K562 (cell line): ENCODE results near the gene UQCR11. TPM values are rescaled to one million over a fixed set of nuclear protein-coding genes. Genes with fewer than 3 reads are reported as not detected.
A peak's percentile ranks its signal among the peaks of the same experiment; 100 is the strongest.

Experiments used
- BCLAF1 ChIP-seq, 2 experiments: fragments of 450-650 bp in 1 of 2; IDR thresholded peaks; 2 replicates each; pipeline ENCODE4 v1.6.1; 2011 to 2017; ENCODE audit warnings: low read depth in 2 of 2, antibody characterized with exemption in 1 of 2, borderline replicate concordance in 1 of 2, low read length in 1 of 2, mild to moderate bottlenecking in 1 of 2, mixed read lengths in 1 of 2; ENCODE audit not compliant: control insufficient read depth in 1 of 2
- CBX5 ChIP-seq: IDR thresholded peaks from 2 replicates; pipeline ENCODE4 v1.6.1; 2014; ENCODE audit warnings: low read depth, borderline replicate concordance
- CCNT2 ChIP-seq: IDR thresholded peaks from 2 replicates; pipeline ENCODE4 v1.6.1; 2011; ENCODE audit warnings: borderline replicate concordance, low read depth, mild to moderate bottlenecking, moderate library complexity, mixed read lengths, low read length; ENCODE audit not compliant: insufficient read length; ENCODE audit errors: extremely low read depth
- CHCHD3 ChIP-seq: fragments of 250-450 bp; sonication (Bioruptor Pico); IDR thresholded peaks from 2 replicates; pipeline ENCODE4 v2.1.2; 2022; ENCODE audit warnings: mild to moderate bottlenecking
- HLTF ChIP-seq: fragments of 450-650 bp; IDR thresholded peaks from 2 replicates; pipeline ENCODE4 v1.6.1; 2016
- HNRNPLL ChIP-seq: fragments of 200-400 bp; formaldehyde crosslinking; IDR thresholded peaks from 2 replicates; pipeline ENCODE4 v1.6.1; 2017; ENCODE audit warnings: low read length, low read depth, mild to moderate bottlenecking; ENCODE audit not compliant: poor library complexity, severe bottlenecking
- HOXB6 ChIP-seq: fragments of 250-450 bp; sonication (Bioruptor Pico); IDR thresholded peaks from 2 replicates; pipeline ENCODE4 v1.5.1; 2022; ENCODE audit warnings: mild to moderate bottlenecking, borderline replicate concordance
- JUND ChIP-seq, 2 experiments: IDR thresholded peaks; 2 replicates in 1 of 2; 3 replicates in 1 of 2; pipeline ENCODE4 v1.6.1; 2011; ENCODE audit warnings: borderline replicate concordance in 2 of 2, low read depth in 2 of 2, low read length in 2 of 2, improper control_type of control experiment in 1 of 2, missing biosample characterization in 1 of 2, missing genetic modification characterization in 1 of 2, missing genetic modification reagents in 1 of 2
- L3MBTL2 ChIP-seq: fragments of 450-650 bp; IDR thresholded peaks from 2 replicates; pipeline ENCODE4 v1.6.1; 2016; ENCODE audit warnings: mild to moderate bottlenecking, moderate library complexity
- MYC ChIP-seq, 2 experiments: fragments of 250-450 bp in 1 of 2; sonication (Bioruptor Pico) in 1 of 2; IDR thresholded peaks; 2 replicates each; pipeline versions ENCODE4 v1.5.1 to v1.6.1; 2012 to 2021; ENCODE audit warnings: low read depth in 2 of 2, borderline replicate concordance in 1 of 2, improper control_type of control experiment in 1 of 2, low read length in 1 of 2, mild to moderate bottlenecking in 1 of 2, moderate library complexity in 1 of 2
- NCOA1 ChIP-seq: fragments of 450-650 bp; IDR thresholded peaks from 2 replicates; pipeline ENCODE4 v1.6.1; 2016; ENCODE audit warnings: low read depth
- NRF1 ChIP-seq, 2 experiments: fragments of 450-650 bp; IDR thresholded peaks in 1 of 2; conservative IDR thresholded peaks in 1 of 2; 2 replicates each; pipeline ENCODE4 v1.6.1; 2014; ENCODE audit warnings: mild to moderate bottlenecking in 2 of 2
- POLR2B ChIP-seq: fragments of 450-650 bp; IDR thresholded peaks from 2 replicates; pipeline ENCODE4 v1.6.1; 2018; ENCODE audit warnings: low read depth; ENCODE audit not compliant: partially characterized antibody
- RBBP5 ChIP-seq: fragments of 200-600 bp; sonication (generic); IDR thresholded peaks from 2 replicates; pipeline ENCODE4 v1.6.1; 2012; ENCODE audit warnings: borderline replicate concordance, mild to moderate bottlenecking, low read length, control low read depth, inconsistent platforms; ENCODE audit not compliant: insufficient read depth, poor library complexity, severe bottlenecking
- SMARCE1 ChIP-seq: fragments of 450-650 bp; IDR thresholded peaks from 2 replicates; pipeline ENCODE4 v1.7.1; 2016; ENCODE audit warnings: mild to moderate bottlenecking
- STAT5A ChIP-seq: IDR thresholded peaks from 2 replicates; pipeline ENCODE4 v1.6.1; 2012; ENCODE audit warnings: low read length, inconsistent platforms, borderline replicate concordance
- ZC3H8 ChIP-seq: fragments of 450-650 bp; IDR thresholded peaks from 2 replicates; pipeline ENCODE4 v1.6.1; 2017
- ZMIZ1 ChIP-seq, 2 experiments: fragments of 150-350 bp in 1 of 2; IDR thresholded peaks; 2 replicates each; pipeline ENCODE4 v1.6.1; 2012 to 2016; ENCODE audit warnings: low read depth in 2 of 2, low read length in 2 of 2, mild to moderate bottlenecking in 1 of 2, moderate library complexity in 1 of 2
- ZNF311 ChIP-seq: fragments of 250-450 bp; sonication (Bioruptor Pico); IDR thresholded peaks from 2 replicates; pipeline ENCODE4 v1.4.0; 2020; ENCODE audit warnings: mild to moderate bottlenecking, moderate library complexity
- ZNF764 ChIP-seq: fragments of 250-450 bp; sonication (Bioruptor Pico); IDR thresholded peaks from 2 replicates; pipeline ENCODE4 v1.4.0; 2020; ENCODE audit warnings: low read depth, mild to moderate bottlenecking, moderate library complexity
- polyA plus RNA-seq, 8 experiments: library from polyadenylated mRNA; depleted of rRNA in 4 of 8; stranded (reverse) in 5 of 8; unstranded in 3 of 8; fragments of >200 nt; fragmentation: Nextera tagmentation in 2 of 8; fragmentation: Illumina TruSeq in 1 of 8; extraction: Ambion mirVana in 2 of 8; extraction: Trizol in 1 of 8; gene quantifications; 2 replicates each; pipeline versions ENCODE4 v1.2.1 to v1.2.3, GENCODE V29; 2011 to 2014; ENCODE audit warnings: inconsistent platforms in 1 of 8, missing spikeins in 1 of 8
- total RNA-seq, 7 experiments: library from RNA; depleted of rRNA in 6 of 7; stranded (reverse); fragments of >200 nt in 6 of 7; fragmentation: Illumina TruSeq in 2 of 7; extraction: Trizol in 2 of 7; gene quantifications; 2 replicates each; pipeline versions ENCODE4 v1.2.1 to v1.2.3, GENCODE V29; 2011 to 2021; ENCODE audit warnings: low replicate concordance in 1 of 7

The UQCR11 gene
- total and polyA plus RNA-seq, 9 of the 15 experiments (the other 6 are each of a cell fraction or from before 2014, with no cell fraction given): 57.6 to 394 (median 259) TPM

GRCh38 chr19:1652471-1653299 lies 47.4 kb upstream of the UQCR11 start, which contains the start of gene TCF3 (continued):
- TF ChIP-seq BCLAF1 (IDR thresholded peaks at IDR 0.05; ENCODE audit: borderline replicate concordance in 1 of 2, control insufficient read depth in 1 of 2, low read depth in 2 of 2, low read length in 1 of 2) (no peak), NCOA1 (no peak), STAT5A (no peak), HLTF (peak; percentile 86; the same call in 1 of the 2 replicates), POLR2B (peak; percentile 63), CCNT2 (peak; percentile 31), CBX5 (no peak), RBBP5 (peak; percentile 57), SMARCE1 (no peak), HNRNPLL (peak; percentile 60), ZMIZ1 (IDR thresholded peaks at IDR 0.05; ENCODE audit: low read depth in 2 of 2, low read length in 2 of 2) (peak in 1 of 2 experiments; percentile 12; a peak in 1 of 4 replicates), ZC3H8 (no peak), MYC (IDR thresholded peaks at IDR 0.05; ENCODE audit: low read depth, low read length) (peak; percentile 46), MYC (CRISPR knock-in tag; IDR thresholded peaks at IDR 0.05; ENCODE audit: borderline replicate concordance, low read depth) (peak; percentile 57; the same call in 1 of the 2 replicates), L3MBTL2 (peak; percentile 66), CHCHD3 (CRISPR knock-in tag) (no peak), NRF1 (conservative IDR thresholded peaks at IDR 0.05 in 1 of 2, IDR thresholded peaks at IDR 0.05 in 1 of 2) (peak; percentile 52 to 65; a peak in 3 of 4 replicates), ZNF764 (CRISPR knock-in tag) (no peak), HOXB6 (CRISPR knock-in tag) (no peak), ZNF311 (CRISPR knock-in tag) (no peak), JUND (IDR thresholded peaks at IDR 0.05; ENCODE audit: borderline replicate concordance, low read depth, low read length) (peak; percentile 75), JUND (tag; IDR thresholded peaks at IDR 0.05; ENCODE audit: borderline replicate concordance, low read depth, low read length) (peak; percentile 80)
